Measurements from ENCODE around the gene SNRPB.

Gene SNRPB

GRCh38 chr20:2420510-2420909 is 50.1 kb downstream of the SNRPB start:
- no peak for DNase-seq (ENCODE audit: low spot score)

GRCh38 chr20:2418388-2418787 is 52.2 kb downstream of the SNRPB start:
- DNase-seq (ENCODE audit: low spot score): no peak

- no peak for DNase-seq (ENCODE audit: low spot score)
These were observed 53.4 kb downstream of the SNRPB start for GRCh38 chr20:2417213-2417541.

GRCh38 chr20:2416541-2417212 is 53.9 kb downstream of the SNRPB start:
- DNase-seq (ENCODE audit: low spot score): no peak
